B cell (primary cell): ENCODE results near the gene TERC. TPM values are rescaled to one million over a fixed set of nuclear protein-coding genes. Genes with fewer than 3 reads are reported as not detected.
A peak's percentile ranks its signal among the peaks of the same experiment; 100 is the strongest.

Experiments
- ATAC-seq: fragments of 200-7000 bp; cut with Tn5 transposase; one replicate; pipeline ENCODE4 v1.10.0; 2021; ENCODE audit warnings: low read depth, mild to moderate bottlenecking, moderate number of reproducible peaks, moderate library complexity
- CTCF ChIA-PET: fragments of 350-600 bp; sonication (Branson Sonifier 250); formaldehyde crosslinking; loops from one replicate; lab custom pipeline; 2021; ENCODE audit warnings: antibody characterized with exemption, inconsistent platforms; lab: Charles Lee
- POLR2A ChIA-PET: fragments of 350-600 bp; sonication (Branson Sonifier 250); formaldehyde crosslinking; loops from one replicate; lab custom pipeline; 2021; ENCODE audit warnings: antibody characterized with exemption; lab: Charles Lee
- DNase-seq: peaks from one replicate; pipeline ENCODE4 v3.0.0; 2013
- H2AFZ ChIP-seq: 2 replicates; pipeline ENCODE4 v1.6.1; 2012; ENCODE audit warnings: mild to moderate bottlenecking, low read depth, low read length; ENCODE audit not compliant: insufficient read depth, poor library complexity, severe bottlenecking
- H3K27ac ChIP-seq, 2 donors: 1 replicate in 1 of 2; 2 replicates in 1 of 2; pipeline ENCODE4 v1.5.1; 2012 to 2013; ENCODE audit warnings: low read length in 2 of 2, mild to moderate bottlenecking in 2 of 2, moderate library complexity in 1 of 2
- H3K27me3 ChIP-seq, 4 experiments: fragments of 200-600 bp in 1 of 4; sonication (generic) in 1 of 4; replicated peaks in 1 of 4; 1 replicate in 2 of 4; 2 replicates in 2 of 4; pipeline versions ENCODE4 v1.6.1 to v1.7.0; 2013 to 2016; ENCODE audit warnings: low read length in 3 of 4, mild to moderate bottlenecking in 2 of 4, mixed read lengths in 1 of 4, moderate library complexity in 1 of 4; ENCODE audit not compliant: insufficient read depth in 4 of 4, control insufficient read depth in 3 of 4; ENCODE audit errors: control extremely low read depth in 1 of 4
- H3K36me3 ChIP-seq, 2 experiments: replicated peaks in 1 of 2; 1 replicate in 1 of 2; 2 replicates in 1 of 2; pipeline versions ENCODE4 v1.6.1 to v1.7.1; 2013; ENCODE audit warnings: low read length in 1 of 2; ENCODE audit not compliant: insufficient read depth in 2 of 2, control insufficient read depth in 1 of 2; ENCODE audit errors: control extremely low read depth in 1 of 2, extremely low read depth in 1 of 2
- H3K4me1 ChIP-seq, 2 donors: fragments of 200-600 bp in 1 of 2; sonication (generic) in 1 of 2; 1 replicate in 1 of 2; 2 replicates in 1 of 2; pipeline versions ENCODE4 v1.5.1 to v1.6.1; 2013 to 2017; ENCODE audit warnings: low read length in 2 of 2; ENCODE audit not compliant: control insufficient read depth in 2 of 2, insufficient read depth in 2 of 2
- H3K4me2 ChIP-seq: replicated peaks from 2 replicates; pipeline ENCODE3; 2012; ENCODE audit warnings: mild to moderate bottlenecking, low read depth, low read length; ENCODE audit not compliant: poor library complexity, severe bottlenecking
- H3K4me3 ChIP-seq, 5 experiments: fragments of 200-600 bp in 1 of 5; sonication (generic) in 1 of 5; 1 replicate in 3 of 5; 2 replicates in 2 of 5; pipeline versions ENCODE4 v1.5.1 to v1.7.0; 2011 to 2016; ENCODE audit warnings: low read length in 4 of 5, mild to moderate bottlenecking in 4 of 5, low read depth in 2 of 5, control low read depth in 1 of 5, moderate library complexity in 1 of 5; ENCODE audit not compliant: insufficient read depth in 1 of 5; ENCODE audit errors: control extremely low read depth in 1 of 5, extremely low read depth in 1 of 5
- H3K79me2 ChIP-seq: fragments of 200-600 bp; sonication (generic); one replicate; pipeline ENCODE4 v1.6.0; 2016; ENCODE audit warnings: low read length; ENCODE audit not compliant: control insufficient read depth, insufficient read depth
- H3K9ac ChIP-seq: fragments of 200-600 bp; sonication (generic); 2 replicates; pipeline ENCODE4 v1.6.1; 2017; ENCODE audit warnings: mild to moderate bottlenecking, low read length, moderate library complexity
- H3K9me3 ChIP-seq, 3 donors: one replicate each; pipeline versions ENCODE4 v1.6.1 to v1.7.1; 2013; ENCODE audit warnings: low read length in 2 of 3; ENCODE audit not compliant: control insufficient read depth in 2 of 3, insufficient read depth in 1 of 3; ENCODE audit errors: control extremely low read depth in 1 of 3
- H4K20me1 ChIP-seq: 2 replicates; pipeline ENCODE4 v1.6.0; 2012; ENCODE audit warnings: mild to moderate bottlenecking, low read length; ENCODE audit not compliant: insufficient read depth, control insufficient read depth, poor library complexity, severe bottlenecking
- H3K27ac Mint-ChIP-seq: one replicate; pipeline ENCODE4 v1.8.0; 2021; ENCODE audit warnings: mixed read lengths
- H3K27me3 Mint-ChIP-seq: one replicate; pipeline ENCODE4 v1.8.0; 2021; ENCODE audit warnings: mixed read lengths
- H3K4me1 Mint-ChIP-seq: one replicate; pipeline ENCODE4 v1.8.0; 2021; ENCODE audit warnings: mixed read lengths
- H3K4me3 Mint-ChIP-seq: one replicate; pipeline ENCODE4 v1.8.0; 2021; ENCODE audit warnings: mixed read lengths
- H3K9me3 Mint-ChIP-seq: one replicate; pipeline ENCODE4 v1.8.0; 2022; ENCODE audit warnings: mixed read lengths; ENCODE audit not compliant: insufficient read depth
- CTCF ChIP-seq: fragments of 200-600 bp; IDR thresholded peaks from one replicate; pipeline ENCODE4 v1.8.0; 2022; ENCODE audit warnings: antibody characterized with exemption, mild to moderate bottlenecking
- EZH2 ChIP-seq: IDR thresholded peaks from 2 replicates; pipeline ENCODE4 v1.6.1; 2012; ENCODE audit warnings: borderline replicate concordance, low read depth, mild to moderate bottlenecking, moderate library complexity, low read length; ENCODE audit not compliant: insufficient read depth, poor library complexity, severe bottlenecking
- WGBS: methylation state at CpG from one replicate; pipeline ENCODE4 v1.1.5; 2013; ENCODE audit warnings: missing lambda C conversion rate; ENCODE audit not compliant: insufficient coverage; 5-methylcytosine and 5-hydroxymethylcytosine counted together
- intact Hi-C: fragments of 100-400 bp; cut with micrococcal nuclease; formaldehyde crosslinking; loops from one replicate; pipeline ENCODE4 v1.10.0; 2022
- polyA plus RNA-seq: library from polyadenylated mRNA; depleted of rRNA; stranded (reverse); fragments of >200 nt; gene quantifications from 2 replicates; pipeline ENCODE4 v1.2.3, GENCODE V29; 2012
- total RNA-seq, 2 donors: library from RNA; stranded (reverse); fragments of 120-200 nt in 1 of 2; gene quantifications; 1 replicate in 1 of 2; 2 replicates in 1 of 2; pipeline versions ENCODE4 v1.2.3 to v1.2.4, GENCODE V29; 2013 to 2022

TERC gene
- total and polyA plus RNA-seq, 2 donors (not counting 1 experiment from before 2014, with no cell fraction given): 1.3 to 10.6 TPM

GRCh38 chr3:169812332-169813235, 47.7 kb upstream of the TERC start, which contains the start of the genes LRRC34 and LRRIQ4:
Gene LRRC34 (minus strand): TSS chr3:169812904. CDS start chr3:169812548, 356 bp downstream.
Gene LRRIQ4 (plus strand): TSS chr3:169812870. CDS start chr3:169821922, 9,052 bp downstream.
- Histone ChIP-seq H4K20me1 (no peaks in the 10 kb centered on the region), H3K9me3 (peaks cover 0 to 6% (median 6%) of the 10 kb centered on the region in 3 donors), H2AFZ (peak within 1 kb of the TSS; percentile 91), H3K4me2 (peak within 1 kb of the TSS; percentile 82), H3K27ac (peak within 1 kb of the TSS; percentile 46 to 77), H3K4me3 (peak within 1 kb of the TSS; percentile 66 to 79 (median 69)), H3K9ac (peak within 1 kb of the TSS; percentile 66), H3K79me2 (no peaks in the 10 kb centered on the region), H3K36me3 (no peaks in the 10 kb centered on the region), H3K27me3 (no peaks in the 10 kb centered on the region), H3K4me1 (peaks cover 19 to 28% of the 10 kb centered on the region in 2 donors)
- ChIA-PET POLR2A (interaction anchor here (0.6 to 2.0 kb wide), 9 partner anchors 30 to 190 kb away, joined by 3 to 13 read pairs (median 5); partner anchors contain the start of genes ACTRT3, MYNN, SEC62 and TERC), CTCF (interaction anchor here (0.6 to 2.3 kb wide), 11 partner anchors 10 to 287 kb away, joined by 3 to 13 read pairs (median 4); partner anchors contain the start of genes ACTRT3 and SEC62)
- DNase-seq: peak; percentile 80
- TF ChIP-seq CTCF (no peak), EZH2 (no peak)
- Mint-ChIP-seq H3K27ac (peak within 1 kb of the TSS; percentile 93), H3K27me3 (no peaks in the 10 kb centered on the region), H3K4me1 (peaks cover 34% of the 10 kb centered on the region), H3K4me3 (peak within 1 kb of the TSS; percentile 87), H3K9me3 (no peaks in the 10 kb centered on the region)
- peak; percentile 60 for ATAC-seq
- intact Hi-C loops: loop anchor here (1.0 to 5.0 kb wide), 8 partner anchors 24 to 225 kb away; partner anchors contain the start of genes GPR160, MYNN, SEC62 and TERC
- WGBS: 2% methylated on average over 55 of the region's 56 CpGs
